Activated CD8-positive, alpha-beta T cell treated with anti-CD3 and anti-CD28 coated beads for 36 hours (primary cell): ENCODE results near the gene SMAD2. TPM values are rescaled to one million over a fixed set of nuclear protein-coding genes. Genes with fewer than 3 reads are reported as not detected.

Source experiments
- ATAC-seq: fragments of 200-7000 bp; cut with Tn5 transposase; one replicate; pipeline ENCODE4 v1.10.0; 2021; ENCODE audit warnings: mild to moderate bottlenecking, moderate library complexity
- CTCF ChIA-PET: fragments of 350-600 bp; sonication (Branson Sonifier 250); formaldehyde crosslinking; loops from one replicate; lab custom pipeline; 2021; ENCODE audit warnings: antibody characterized with exemption; lab: Charles Lee
- POLR2A ChIA-PET: fragments of 350-600 bp; sonication (Branson Sonifier 250); formaldehyde crosslinking; loops from one replicate; lab custom pipeline; 2021; ENCODE audit warnings: antibody characterized with exemption; lab: Charles Lee
- DNase-seq: peaks from one replicate; pipeline ENCODE4 v3.0.0-alpha.2; 2020
- H3K27ac Mint-ChIP-seq: one replicate; pipeline ENCODE4 v1.8.0; 2021; ENCODE audit warnings: mild to moderate bottlenecking, mixed read lengths
- H3K27me3 Mint-ChIP-seq: one replicate; pipeline ENCODE4 v1.8.0; 2021; ENCODE audit warnings: mixed read lengths
- H3K36me3 Mint-ChIP-seq: one replicate; pipeline ENCODE4 v1.8.0; 2021; ENCODE audit warnings: low read depth, mixed read lengths
- H3K4me1 Mint-ChIP-seq: one replicate; pipeline ENCODE4 v1.8.0; 2021; ENCODE audit warnings: low read depth, mixed read lengths
- H3K4me3 Mint-ChIP-seq: one replicate; pipeline ENCODE4 v1.8.0; 2021; ENCODE audit warnings: mild to moderate bottlenecking, moderate library complexity, mixed read lengths
- H3K9me3 Mint-ChIP-seq: one replicate; pipeline ENCODE4 v1.8.0; 2021; ENCODE audit warnings: mixed read lengths
- CTCF ChIP-seq: fragments of 200-600 bp; IDR thresholded peaks from one replicate; pipeline ENCODE4 v1.8.0; 2022; ENCODE audit warnings: antibody characterized with exemption, mild to moderate bottlenecking
- intact Hi-C: fragments of 100-400 bp; cut with micrococcal nuclease; formaldehyde crosslinking; loops from one replicate; pipeline ENCODE4 v1.10.0; 2022
- total RNA-seq, 2 experiments: library from RNA; stranded (reverse); gene quantifications; one replicate each; pipeline ENCODE4 v1.2.3, GENCODE V29; 2021

The SMAD2 gene
- total RNA-seq, 2 experiments from 2014 or later = 141 to 142 TPM

GRCh38 chr18:47800248-47800647 is 130.2 kb downstream of the SMAD2 start:
- Mint-ChIP-seq H3K27ac (no peak overlapping the region), H3K4me1 (no peaks in the 10 kb centered on the region), H3K36me3 (no peaks in the 10 kb centered on the region), H3K27me3 (peaks cover 9% of the 10 kb centered on the region), H3K4me3 (no peak overlapping the region), H3K9me3 (no peaks in the 10 kb centered on the region)
- ATAC-seq = no peak
- ChIA-PET POLR2A (no interaction called here), CTCF (no interaction called here)
- intact Hi-C loops = no loop called here
- no peak for DNase-seq
- no peak for TF ChIP-seq CTCF

- DNase-seq = no peak
- Mint-ChIP-seq H3K9me3 (no peaks in the 10 kb centered on the region), H3K27ac (no peak overlapping the region), H3K36me3 (no peaks in the 10 kb centered on the region), H3K4me3 (no peak overlapping the region), H3K27me3 (peaks cover 9% of the 10 kb centered on the region), H3K4me1 (no peaks in the 10 kb centered on the region)
- POLR2A ChIA-PET = no interaction called here
- CTCF ChIA-PET = no interaction called here
- intact Hi-C loops = no loop called here
- no peak for TF ChIP-seq CTCF
- no peak for ATAC-seq
Measured at GRCh38 chr18:47799376-47799775, 131.1 kb downstream of the SMAD2 start.

- H3K27me3 Mint-ChIP-seq = peaks cover 15% of the 10 kb centered on the region
- DNase-seq (no peak), ATAC-seq (no peak)
- H3K4me3 Mint-ChIP-seq = no peak overlapping the region
- no peaks in the 10 kb centered on the region for H3K36me3 Mint-ChIP-seq
- no peaks in the 10 kb centered on the region for H3K4me1 Mint-ChIP-seq
- H3K9me3 Mint-ChIP-seq = no peaks in the 10 kb centered on the region
- CTCF ChIA-PET = no interaction called here
- TF ChIP-seq CTCF = no peak
- intact Hi-C loops = no loop called here
- POLR2A ChIA-PET = no interaction called here
- no peak overlapping the region for H3K27ac Mint-ChIP-seq
Measured at GRCh38 chr18:47798366-47798765, 132.1 kb downstream of the SMAD2 start.

- Mint-ChIP-seq H3K27me3 (peaks cover 14% of the 10 kb centered on the region), H3K36me3 (no peaks in the 10 kb centered on the region)
- no peak for DNase-seq
Measured at GRCh38 chr18:47797126-47797525, 133.3 kb downstream of the SMAD2 start.

GRCh38 chr18:47795434-47795814 is 135.0 kb downstream of the SMAD2 start:
- Mint-ChIP-seq H3K4me3 (no peak overlapping the region), H3K27ac (no peak overlapping the region), H3K9me3 (no peaks in the 10 kb centered on the region), H3K27me3 (peaks cover 14% of the 10 kb centered on the region), H3K36me3 (no peaks in the 10 kb centered on the region), H3K4me1 (no peaks in the 10 kb centered on the region)
- intact Hi-C loops = no loop called here
- ChIA-PET POLR2A (no interaction called here), CTCF (no interaction called here)
- TF ChIP-seq CTCF = no peak
- ATAC-seq = no peak
- no peak for DNase-seq

More at GRCh38 chr18:47797126-47797525, 133.3 kb downstream of the SMAD2 start:
- ChIA-PET CTCF (no interaction called here), POLR2A (no interaction called here)
- Mint-ChIP-seq H3K27ac (no peak overlapping the region), H3K9me3 (no peaks in the 10 kb centered on the region), H3K4me1 (no peaks in the 10 kb centered on the region), H3K4me3 (no peak overlapping the region)
- intact Hi-C loops = no loop called here
- no peak for ATAC-seq
- TF ChIP-seq CTCF = no peak
